Retinal pigment epithelial cell (primary cell): ENCODE data around the gene VAV2.
A peak's percentile ranks its signal among the peaks of the same experiment; 100 is the strongest.

Experiments used
- DNase-seq: peaks from one replicate; pipeline ENCODE4 v3.0.0-alpha.2; 2010; ENCODE audit warnings: low read depth
- H3K4me3 ChIP-seq: 2 replicates; pipeline ENCODE4 v1.5.1; 2011; ENCODE audit warnings: mild to moderate bottlenecking, low read length, control low read depth, moderate library complexity
- TF ChIP-seq, protein P1 (sequence below): conservative IDR thresholded peaks from 2 replicates; pipeline ENCODE4 v1.5.1; 2011; ENCODE audit warnings: low read depth, low read length, control low read depth, inconsistent platforms

The VAV2 gene

DNA sequence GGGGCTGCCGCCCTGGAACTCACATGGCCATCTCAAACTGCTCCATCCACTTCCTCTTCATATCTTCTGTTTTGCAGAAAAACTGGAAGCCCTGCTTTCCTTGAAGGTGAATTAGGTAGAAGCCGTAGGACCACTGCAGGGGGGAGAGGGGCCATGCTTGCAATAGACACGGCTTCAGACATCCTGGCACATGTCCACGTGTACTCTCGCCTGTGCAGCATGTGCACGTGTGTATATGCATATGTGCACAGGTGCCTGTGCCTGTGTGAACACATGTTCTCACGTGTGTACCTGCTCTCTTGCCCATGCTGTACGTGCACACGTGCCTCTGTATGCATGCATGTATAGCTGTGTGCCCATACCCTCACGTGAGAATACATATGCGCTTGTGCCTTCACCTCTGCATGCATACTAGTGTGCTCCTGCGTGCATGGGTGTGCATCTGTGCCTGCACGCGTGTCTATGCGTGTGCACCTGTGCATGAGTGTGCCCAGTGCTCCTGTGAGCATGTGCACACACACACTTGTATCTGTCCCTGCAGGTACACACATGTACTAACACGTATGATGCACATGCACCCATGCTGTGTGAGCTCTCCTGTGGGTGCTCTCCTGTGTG lies 206.3 kb downstream of the VAV2 start:
- TF ChIP-seq, protein P1, sequence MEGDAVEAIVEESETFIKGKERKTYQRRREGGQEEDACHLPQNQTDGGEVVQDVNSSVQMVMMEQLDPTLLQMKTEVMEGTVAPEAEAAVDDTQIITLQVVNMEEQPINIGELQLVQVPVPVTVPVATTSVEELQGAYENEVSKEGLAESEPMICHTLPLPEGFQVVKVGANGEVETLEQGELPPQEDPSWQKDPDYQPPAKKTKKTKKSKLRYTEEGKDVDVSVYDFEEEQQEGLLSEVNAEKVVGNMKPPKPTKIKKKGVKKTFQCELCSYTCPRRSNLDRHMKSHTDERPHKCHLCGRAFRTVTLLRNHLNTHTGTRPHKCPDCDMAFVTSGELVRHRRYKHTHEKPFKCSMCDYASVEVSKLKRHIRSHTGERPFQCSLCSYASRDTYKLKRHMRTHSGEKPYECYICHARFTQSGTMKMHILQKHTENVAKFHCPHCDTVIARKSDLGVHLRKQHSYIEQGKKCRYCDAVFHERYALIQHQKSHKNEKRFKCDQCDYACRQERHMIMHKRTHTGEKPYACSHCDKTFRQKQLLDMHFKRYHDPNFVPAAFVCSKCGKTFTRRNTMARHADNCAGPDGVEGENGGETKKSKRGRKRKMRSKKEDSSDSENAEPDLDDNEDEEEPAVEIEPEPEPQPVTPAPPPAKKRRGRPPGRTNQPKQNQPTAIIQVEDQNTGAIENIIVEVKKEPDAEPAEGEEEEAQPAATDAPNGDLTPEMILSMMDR: no peak
- no peak for DNase-seq
- H3K4me3 ChIP-seq: no peak overlapping the region

DNA sequence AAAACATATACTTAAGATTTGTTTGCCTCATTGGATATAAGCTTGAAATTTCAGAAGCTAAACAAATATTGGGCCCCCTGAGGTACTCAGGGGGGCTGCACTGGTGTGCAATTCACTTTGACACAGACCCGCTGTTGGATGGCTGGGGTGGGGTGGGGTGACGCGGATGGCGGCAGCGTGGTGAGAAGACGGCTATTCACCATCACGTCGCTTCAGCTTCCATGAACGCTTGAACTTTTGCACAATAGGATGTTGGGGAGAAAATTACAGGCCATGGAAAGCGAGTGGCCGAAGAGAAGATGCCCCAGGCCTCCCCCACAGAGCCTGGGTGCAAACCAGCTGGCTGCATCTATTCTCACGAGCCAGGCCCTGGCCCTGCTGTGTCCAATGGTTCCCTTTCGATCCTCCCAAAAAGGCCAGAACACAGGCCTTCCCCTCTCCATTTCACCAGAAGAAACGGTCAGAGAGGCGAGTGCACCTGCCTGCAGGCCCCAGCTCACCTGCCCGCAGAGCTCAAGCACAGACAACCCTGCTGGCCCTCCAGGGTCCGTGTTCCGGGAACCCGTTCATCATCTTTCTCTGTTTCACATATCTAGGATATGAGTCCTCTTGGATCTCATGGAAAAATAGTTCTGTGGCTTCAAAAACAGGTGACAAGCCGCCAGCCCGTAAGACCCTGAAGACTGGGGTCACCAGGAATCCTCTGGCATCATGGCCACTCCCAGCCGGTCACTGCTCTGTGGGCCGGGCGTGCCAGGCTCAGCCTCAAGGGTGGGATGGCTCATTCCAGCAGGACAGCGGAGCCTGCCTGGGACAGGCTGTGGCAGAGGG lies 207.2 kb downstream of the VAV2 start:
- no peak for DNase-seq
- TF ChIP-seq, protein P1: no peak
- no peak overlapping the region for H3K4me3 ChIP-seq

DNA sequence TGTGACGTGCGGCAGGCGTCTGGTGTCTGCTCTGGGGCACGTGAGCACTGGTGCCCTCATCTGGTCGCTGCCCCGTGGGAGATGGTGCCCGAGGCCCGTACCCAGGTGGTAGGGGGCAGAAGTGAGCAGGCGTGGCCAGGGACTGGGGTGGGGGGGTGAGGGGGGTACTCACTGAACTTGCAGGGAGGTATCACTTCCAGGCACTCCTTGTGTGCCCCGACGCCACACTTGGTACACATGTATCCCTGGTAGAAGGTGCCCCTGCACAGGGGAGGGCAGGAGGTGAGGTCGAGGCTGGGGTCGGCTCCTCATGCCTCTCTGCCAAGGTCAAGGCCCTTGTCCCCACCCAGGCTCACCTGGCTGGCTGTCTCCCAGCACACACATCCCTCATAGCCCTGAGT lies 208.8 kb downstream of the VAV2 start:
- TF ChIP-seq, protein P1: no peak
- H3K4me3 ChIP-seq: no peak overlapping the region
- no peak for DNase-seq

DNA sequence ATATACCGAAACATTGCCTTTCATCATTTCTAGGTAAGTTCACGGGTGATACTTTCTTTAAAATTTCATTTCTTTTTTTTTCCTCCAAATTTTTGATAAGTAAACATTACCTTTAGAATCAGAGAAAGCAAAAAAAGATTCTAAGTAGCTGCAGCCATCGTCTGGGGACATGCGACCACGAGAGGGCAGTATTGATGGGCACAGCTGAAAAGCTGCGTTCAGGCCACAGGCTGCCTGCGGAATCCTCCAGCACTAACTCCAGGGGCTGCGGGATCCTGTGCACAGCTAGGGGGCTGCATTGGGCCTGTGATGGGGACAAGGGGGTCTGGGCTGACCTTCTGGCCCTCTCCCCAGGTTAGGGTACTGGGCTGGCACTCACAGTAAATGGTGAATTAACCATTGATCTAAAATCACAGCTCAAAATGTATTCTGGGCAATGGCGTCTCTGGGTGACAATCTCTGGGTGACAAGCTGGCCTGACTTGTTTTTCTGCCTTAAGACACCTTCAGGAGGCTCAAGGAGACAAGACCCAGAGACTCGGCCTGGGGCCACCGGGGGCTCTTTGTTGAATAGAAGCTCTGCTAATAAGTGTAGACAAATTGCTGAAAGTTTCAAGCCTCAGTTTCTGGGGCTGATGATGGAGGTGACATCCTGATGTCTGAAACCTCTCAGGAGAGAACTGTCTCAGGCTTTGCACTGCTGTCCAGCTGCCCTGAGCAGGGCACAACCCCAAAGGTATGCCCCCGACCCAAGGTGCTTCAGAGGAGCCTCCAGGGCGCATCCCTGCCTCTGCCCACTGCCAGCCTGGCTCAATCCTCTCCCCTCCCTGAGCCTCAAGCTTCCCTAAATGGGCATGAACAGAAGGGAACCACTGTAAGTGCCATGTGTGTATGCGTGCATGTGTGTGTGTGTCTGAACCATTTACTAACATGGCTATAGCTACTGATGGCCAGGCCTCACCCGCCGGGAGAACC lies 209.7 kb downstream of the VAV2 start:
- TF ChIP-seq, protein P1: peak; percentile 92
- H3K4me3 ChIP-seq: no peak overlapping the region
- peak; percentile 20 for DNase-seq

DNA sequence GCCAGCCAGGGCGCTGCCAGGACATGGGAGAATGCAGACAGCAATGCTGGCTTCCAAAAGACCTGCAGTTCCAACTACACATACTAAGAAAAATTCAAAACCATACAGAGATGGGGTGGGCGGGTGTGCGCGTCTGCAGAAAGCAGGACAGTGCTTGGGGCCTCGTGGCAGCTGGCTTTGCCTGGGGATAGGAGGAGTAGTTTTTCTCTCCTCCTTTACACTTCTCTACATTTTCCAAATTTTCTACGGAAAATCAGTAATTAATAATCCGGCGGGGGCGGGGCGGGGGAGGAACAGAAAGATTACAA lies 210.3 kb downstream of the VAV2 start:
- DNase-seq: no peak
- TF ChIP-seq, protein P1: no peak
- H3K4me3 ChIP-seq: no peak overlapping the region

DNA sequence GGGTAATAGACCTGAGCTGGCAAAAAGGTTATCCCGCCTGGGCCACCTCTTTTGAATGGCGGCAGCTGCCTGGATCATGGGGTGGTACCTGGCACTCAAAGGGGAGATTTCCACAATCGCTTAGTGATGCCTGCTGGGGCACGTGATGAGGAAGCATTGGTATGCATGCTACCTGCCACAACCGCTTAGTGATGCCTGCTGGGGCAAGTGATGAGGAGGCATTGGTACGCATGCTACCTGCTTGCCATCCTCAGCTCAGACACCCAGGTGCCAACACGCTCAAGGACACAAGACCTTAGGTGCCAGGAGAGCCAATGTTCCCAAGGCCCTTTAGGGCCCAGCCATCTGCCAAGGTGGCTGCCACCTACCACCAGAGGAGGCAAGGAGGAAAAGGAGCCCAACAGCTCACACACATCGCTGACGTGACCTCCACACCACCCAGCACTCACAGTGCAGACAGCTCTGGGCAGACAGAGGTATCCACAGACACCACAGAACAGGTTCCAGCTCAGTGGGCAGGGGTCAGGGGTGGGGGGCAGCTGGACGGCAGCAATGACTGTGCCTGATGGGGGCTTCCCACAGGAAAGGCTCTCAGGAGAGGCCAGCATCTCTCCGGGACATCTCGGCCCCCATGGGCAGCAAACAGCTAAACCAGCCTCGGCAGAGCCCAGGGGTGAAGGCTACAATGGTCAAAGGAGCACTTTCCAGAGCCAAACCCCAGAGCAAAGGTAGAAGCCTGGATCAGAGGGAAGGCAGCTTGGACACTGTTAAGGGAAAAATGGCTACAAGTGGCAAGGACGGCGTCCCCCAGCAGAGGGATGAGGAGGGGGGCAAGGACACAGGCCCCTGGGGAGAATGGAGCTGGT lies 210.9 kb downstream of the VAV2 start:
- no peak for DNase-seq
- TF ChIP-seq, protein P1: no peak
- no peak overlapping the region for H3K4me3 ChIP-seq
